ENCODE measurements around the gene VASH1. TPM values are rescaled to one million over a fixed set of nuclear protein-coding genes. Genes with fewer than 3 reads are reported as not detected.

The VASH1 gene
- total RNA-seq, 1 experiment from 2014 or later: 5.2 TPM

DNA sequence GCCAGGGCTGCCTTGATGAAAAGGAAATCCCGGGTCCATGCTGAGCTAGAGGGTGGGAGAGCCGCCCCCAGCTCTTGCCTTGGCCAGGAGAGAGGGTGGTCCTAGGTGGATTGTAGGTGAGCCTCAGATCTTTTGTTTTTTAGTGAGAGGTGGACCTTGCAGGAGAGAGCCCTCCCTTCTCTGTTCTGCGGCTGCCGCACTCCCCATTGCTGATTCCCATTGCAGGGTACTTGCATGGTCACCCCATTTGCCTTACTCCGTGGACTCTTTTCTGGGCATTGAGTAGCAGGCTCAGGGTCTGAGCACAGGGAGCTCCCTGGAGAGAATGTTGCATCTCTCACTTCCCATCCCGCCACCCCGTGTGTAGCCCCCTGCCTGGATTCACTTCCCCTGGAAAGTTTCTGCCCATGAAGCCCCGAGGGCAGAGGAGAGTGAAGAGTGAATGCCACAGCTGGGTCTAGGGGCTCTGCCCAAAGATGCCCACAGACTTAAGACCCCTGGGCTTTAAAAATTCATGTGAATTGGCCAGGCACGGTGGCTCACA lies 10.2 kb downstream of the VASH1 start:
- Histone ChIP-seq H3K27me3 (ENCODE audit: control insufficient read depth, insufficient read depth, low read length) (no peaks in the 10 kb centered on the region), H3K4me3 (ENCODE audit: low read depth in 2 of 2, low read length in 2 of 2) (no peak overlapping the region), H3K4me1 (ENCODE audit: control insufficient read depth, insufficient read depth, low read length) (no peaks in the 10 kb centered on the region; the same call in 1 of the 2 replicates), H3K36me3 (ENCODE audit: control insufficient read depth, insufficient read depth, low read length) (no peaks in the 10 kb centered on the region), H3K9me3 (ENCODE audit: control insufficient read depth, insufficient read depth, low read depth, low read length) (no peaks in the 10 kb centered on the region), H3K27ac (ENCODE audit: low read length) (no peak overlapping the region)
- POLR2A ChIA-PET: no interaction called here
- in situ Hi-C loops (cut with HindIII; ENCODE audit: low pct_unique_long_range_greater_than_20kb, low sequenced_read_pairs) (no loop called here), intact Hi-C loops (cut with micrococcal nuclease; ENCODE audit: unreplicated experiment) (no loop called here)
- ATAC-seq (no peak), DNase-seq (ENCODE audit: low read depth, low spot score) (no peak)
- BruUV-seq (replicated peaks): no TSS peak
- TF ChIP-seq POLR2AphosphoS5 (IDR thresholded peaks at IDR 0.05; ENCODE audit: low read depth, low read length): no peak
- TF ChIP-seq TCF7L2 (IDR thresholded peaks at IDR 0.05; ENCODE audit: low read depth, low read length): no peak
- TF ChIP-seq SIN3A (IDR thresholded peaks at IDR 0.05; ENCODE audit: borderline replicate concordance, insufficient read depth, low read depth, low read length): no peak
- TF ChIP-seq, protein P1, sequence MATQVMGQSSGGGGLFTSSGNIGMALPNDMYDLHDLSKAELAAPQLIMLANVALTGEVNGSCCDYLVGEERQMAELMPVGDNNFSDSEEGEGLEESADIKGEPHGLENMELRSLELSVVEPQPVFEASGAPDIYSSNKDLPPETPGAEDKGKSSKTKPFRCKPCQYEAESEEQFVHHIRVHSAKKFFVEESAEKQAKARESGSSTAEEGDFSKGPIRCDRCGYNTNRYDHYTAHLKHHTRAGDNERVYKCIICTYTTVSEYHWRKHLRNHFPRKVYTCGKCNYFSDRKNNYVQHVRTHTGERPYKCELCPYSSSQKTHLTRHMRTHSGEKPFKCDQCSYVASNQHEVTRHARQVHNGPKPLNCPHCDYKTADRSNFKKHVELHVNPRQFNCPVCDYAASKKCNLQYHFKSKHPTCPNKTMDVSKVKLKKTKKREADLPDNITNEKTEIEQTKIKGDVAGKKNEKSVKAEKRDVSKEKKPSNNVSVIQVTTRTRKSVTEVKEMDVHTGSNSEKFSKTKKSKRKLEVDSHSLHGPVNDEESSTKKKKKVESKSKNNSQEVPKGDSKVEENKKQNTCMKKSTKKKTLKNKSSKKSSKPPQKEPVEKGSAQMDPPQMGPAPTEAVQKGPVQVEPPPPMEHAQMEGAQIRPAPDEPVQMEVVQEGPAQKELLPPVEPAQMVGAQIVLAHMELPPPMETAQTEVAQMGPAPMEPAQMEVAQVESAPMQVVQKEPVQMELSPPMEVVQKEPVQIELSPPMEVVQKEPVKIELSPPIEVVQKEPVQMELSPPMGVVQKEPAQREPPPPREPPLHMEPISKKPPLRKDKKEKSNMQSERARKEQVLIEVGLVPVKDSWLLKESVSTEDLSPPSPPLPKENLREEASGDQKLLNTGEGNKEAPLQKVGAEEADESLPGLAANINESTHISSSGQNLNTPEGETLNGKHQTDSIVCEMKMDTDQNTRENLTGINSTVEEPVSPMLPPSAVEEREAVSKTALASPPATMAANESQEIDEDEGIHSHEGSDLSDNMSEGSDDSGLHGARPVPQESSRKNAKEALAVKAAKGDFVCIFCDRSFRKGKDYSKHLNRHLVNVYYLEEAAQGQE (IDR thresholded peaks at IDR 0.05; ENCODE audit: insufficient read depth in 1 of 2, low read depth in 2 of 2, low read length in 1 of 2): no peak
- TF ChIP-seq, protein P2, sequence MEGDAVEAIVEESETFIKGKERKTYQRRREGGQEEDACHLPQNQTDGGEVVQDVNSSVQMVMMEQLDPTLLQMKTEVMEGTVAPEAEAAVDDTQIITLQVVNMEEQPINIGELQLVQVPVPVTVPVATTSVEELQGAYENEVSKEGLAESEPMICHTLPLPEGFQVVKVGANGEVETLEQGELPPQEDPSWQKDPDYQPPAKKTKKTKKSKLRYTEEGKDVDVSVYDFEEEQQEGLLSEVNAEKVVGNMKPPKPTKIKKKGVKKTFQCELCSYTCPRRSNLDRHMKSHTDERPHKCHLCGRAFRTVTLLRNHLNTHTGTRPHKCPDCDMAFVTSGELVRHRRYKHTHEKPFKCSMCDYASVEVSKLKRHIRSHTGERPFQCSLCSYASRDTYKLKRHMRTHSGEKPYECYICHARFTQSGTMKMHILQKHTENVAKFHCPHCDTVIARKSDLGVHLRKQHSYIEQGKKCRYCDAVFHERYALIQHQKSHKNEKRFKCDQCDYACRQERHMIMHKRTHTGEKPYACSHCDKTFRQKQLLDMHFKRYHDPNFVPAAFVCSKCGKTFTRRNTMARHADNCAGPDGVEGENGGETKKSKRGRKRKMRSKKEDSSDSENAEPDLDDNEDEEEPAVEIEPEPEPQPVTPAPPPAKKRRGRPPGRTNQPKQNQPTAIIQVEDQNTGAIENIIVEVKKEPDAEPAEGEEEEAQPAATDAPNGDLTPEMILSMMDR (IDR thresholded peaks at IDR 0.05): no peak
- CTCF ChIA-PET: no interaction called here

DNA sequence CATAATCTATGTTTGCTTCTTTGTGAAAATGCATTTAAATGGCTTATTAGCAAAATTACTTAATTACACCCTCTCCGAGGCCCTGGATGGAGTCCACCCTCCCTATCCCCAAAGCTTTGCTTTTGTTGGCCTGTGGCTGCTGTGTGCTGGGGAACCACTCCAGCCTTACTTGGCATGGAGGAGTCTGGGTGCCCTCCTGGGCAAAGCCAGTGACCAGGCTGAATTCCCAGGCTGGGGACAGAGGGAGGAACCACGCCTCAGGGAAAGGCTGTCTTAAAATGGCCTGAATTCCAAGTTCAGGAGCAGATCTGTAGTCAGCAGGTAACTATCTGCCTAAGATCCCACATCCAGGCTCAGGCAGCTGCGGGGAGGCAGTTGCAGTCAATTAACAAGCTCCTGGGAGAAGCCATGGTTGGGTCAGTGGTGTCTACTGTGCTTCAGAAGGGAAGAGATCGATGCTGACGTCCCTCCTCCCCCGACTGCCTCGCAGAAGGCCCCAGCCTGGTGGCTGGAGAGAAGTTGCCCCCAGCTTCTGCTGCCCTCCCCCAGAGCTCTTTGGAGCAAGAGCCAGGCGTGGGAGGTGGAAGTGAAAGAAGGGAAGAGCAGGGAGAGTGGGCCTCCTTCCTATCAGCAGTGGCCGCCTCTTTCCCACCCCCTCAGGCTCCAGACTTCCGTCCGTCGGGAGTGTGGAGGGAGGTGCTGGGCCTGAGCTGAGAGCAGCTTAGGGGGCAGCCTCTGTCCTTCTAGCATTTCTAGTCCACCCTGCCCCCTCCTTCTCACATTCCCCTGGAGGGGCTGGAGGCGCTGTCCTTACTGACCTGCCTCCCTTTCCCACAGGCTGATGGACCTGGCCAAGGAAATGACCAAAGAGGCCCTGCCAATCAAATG lies 11.3 kb downstream of the VASH1 start:
- TF ChIP-seq POLR2AphosphoS5 (IDR thresholded peaks at IDR 0.05; ENCODE audit: low read depth, low read length): no peak
- TF ChIP-seq, protein P2 (IDR thresholded peaks at IDR 0.05): no peak
- no peak for TF ChIP-seq SIN3A (IDR thresholded peaks at IDR 0.05; ENCODE audit: borderline replicate concordance, insufficient read depth, low read depth, low read length)
- TF ChIP-seq TCF7L2 (IDR thresholded peaks at IDR 0.05; ENCODE audit: low read depth, low read length): no peak
- Histone ChIP-seq H3K27me3 (ENCODE audit: control insufficient read depth, insufficient read depth, low read length) (no peaks in the 10 kb centered on the region), H3K9me3 (ENCODE audit: control insufficient read depth, insufficient read depth, low read depth, low read length) (no peaks in the 10 kb centered on the region), H3K4me3 (ENCODE audit: low read depth in 2 of 2, low read length in 2 of 2) (no peak overlapping the region), H3K27ac (ENCODE audit: low read length) (no peak overlapping the region), H3K36me3 (ENCODE audit: control insufficient read depth, insufficient read depth, low read length) (no peaks in the 10 kb centered on the region), H3K4me1 (ENCODE audit: control insufficient read depth, insufficient read depth, low read length) (no peaks in the 10 kb centered on the region; the same call in 1 of the 2 replicates)
- no peak for DNase-seq (ENCODE audit: low read depth, low spot score)
- intact Hi-C loops (cut with micrococcal nuclease; ENCODE audit: unreplicated experiment) (no loop called here), in situ Hi-C loops (cut with HindIII; ENCODE audit: low pct_unique_long_range_greater_than_20kb, low sequenced_read_pairs) (no loop called here)
- ChIA-PET CTCF (no interaction called here), POLR2A (no interaction called here)
- no TSS peak for BruUV-seq (replicated peaks)
- ATAC-seq: no peak
